ENCODE data around the gene MEIOSIN. TPM values are rescaled to one million over a fixed set of nuclear protein-coding genes. Genes with fewer than 3 reads are reported as not detected.
A peak's percentile ranks its signal among the peaks of the same experiment; 100 is the strongest.

Gene MEIOSIN
- total and polyA plus RNA-seq, 9 of the 15 experiments (the other 6 are each of a cell fraction or from before 2014, with no cell fraction given): 0.06 to 2.0 (median 0.76) TPM

- TF ChIP-seq ZNF764 (CRISPR knock-in tag; IDR thresholded peaks at IDR 0.05; ENCODE audit: low read depth) (no peak), DMBX1 (CRISPR knock-in tag; IDR thresholded peaks at IDR 0.05; ENCODE audit: borderline replicate concordance) (no peak), CBX8 (IDR thresholded peaks at IDR 0.05; ENCODE audit: borderline replicate concordance, extremely low read depth, low read depth, low read length, poor library complexity, severe bottlenecking) (no peak), ELK1 (CRISPR knock-in tag; IDR thresholded peaks at IDR 0.05) (no peak), ZNF695 (CRISPR knock-in tag; IDR thresholded peaks at IDR 0.05) (no peak), L3MBTL2 (IDR thresholded peaks at IDR 0.05) (peak; percentile 94), XRCC3 (IDR thresholded peaks at IDR 0.05) (no peak), MCM3 (IDR thresholded peaks at IDR 0.05) (no peak), CREB1 (IDR thresholded peaks at IDR 0.05) (peak; percentile 52), CREB1 (CRISPR knock-in tag; IDR thresholded peaks at IDR 0.05) (peak; percentile 78), ZNF23 (CRISPR knock-in tag; IDR thresholded peaks at IDR 0.05) (no peak), ATF2 (CRISPR knock-in tag; IDR thresholded peaks at IDR 0.05) (no peak), NEUROD1 (IDR thresholded peaks at IDR 0.05; ENCODE audit: borderline replicate concordance, low read depth, low read length, partially characterized antibody) (no peak), LARP7 (IDR thresholded peaks at IDR 0.05) (peak; percentile 62; the same call in 1 of the 2 replicates), ZBTB12 (CRISPR knock-in tag; IDR thresholded peaks at IDR 0.05) (no peak), AFF4 (CRISPR knock-in tag; IDR thresholded peaks at IDR 0.05) (no peak), RBM14 (IDR thresholded peaks at IDR 0.05; ENCODE audit: borderline replicate concordance, insufficient read depth, low read depth, low read length) (no peak), E2F4 (CRISPR knock-in tag; IDR thresholded peaks at IDR 0.05; ENCODE audit: low read depth) (0 out of 2 replicates have a peak, but pooled peaks have one; percentile 18), DDX20 (tag; IDR thresholded peaks at IDR 0.05; ENCODE audit: low read depth) (no peak)
Observed at GRCh38 chr19:45768984-45769782, 35.9 kb downstream of the MEIOSIN start, which contains the start of gene SIX5 (continued).
